HepG2 (cell line): ENCODE results near the gene ADAM15. TPM values are rescaled to one million over a fixed set of nuclear protein-coding genes. Genes with fewer than 3 reads are reported as not detected.

ENCODE experiments used
- FOSL2 ChIP-seq: sonication (generic); formaldehyde crosslinking; IDR thresholded peaks from 2 replicates; pipeline ENCODE4 v1.4.0; 2020; ENCODE audit warnings: missing genetic modification reagents
- GATAD1 ChIP-seq: IDR thresholded peaks from 2 replicates; pipeline ENCODE4 v1.6.1; 2016; ENCODE audit warnings: missing genetic modification reagents, missing compliant biosample characterization
- HNRNPLL ChIP-seq: fragments of 200-400 bp; formaldehyde crosslinking; IDR thresholded peaks from 2 replicates; pipeline ENCODE4 v1.6.1; 2017; ENCODE audit warnings: mild to moderate bottlenecking, low read depth, low read length; ENCODE audit not compliant: poor library complexity, severe bottlenecking
- IRF2 ChIP-seq: IDR thresholded peaks from 2 replicates; pipeline ENCODE4 v1.6.1; 2018; ENCODE audit warnings: missing genetic modification reagents, missing compliant biosample characterization
- KAT7 ChIP-seq: IDR thresholded peaks from 2 replicates; pipeline ENCODE4 v1.6.1; 2018; ENCODE audit warnings: borderline replicate concordance, missing compliant biosample characterization
- KDM1A ChIP-seq: IDR thresholded peaks from 2 replicates; pipeline ENCODE4 v1.6.1; 2016; ENCODE audit warnings: missing compliant biosample characterization
- KMT2B ChIP-seq: IDR thresholded peaks from 2 replicates; pipeline ENCODE4 v1.6.1; 2016; ENCODE audit warnings: missing genetic modification reagents, missing compliant biosample characterization
- MTA1 ChIP-seq: sonication (generic); formaldehyde crosslinking; IDR thresholded peaks from 2 replicates; pipeline ENCODE4 v1.4.0; 2020; ENCODE audit warnings: missing genetic modification reagents, mild to moderate bottlenecking, borderline replicate concordance
- NCOR1 ChIP-seq: fragments of 200-600 bp; sonication (generic); IDR thresholded peaks from 2 replicates; pipeline ENCODE4 v1.7.0; 2017; ENCODE audit warnings: antibody characterized with exemption, low read length, borderline replicate concordance
- NR3C1 ChIP-seq: sonication (generic); formaldehyde crosslinking; IDR thresholded peaks from 2 replicates; pipeline ENCODE4 v1.4.0; 2020; ENCODE audit warnings: missing genetic modification reagents
- PCBP2 ChIP-seq: fragments of 200-400 bp; formaldehyde crosslinking; optimal IDR thresholded peaks from 2 replicates; pipeline ENCODE3; 2018; ENCODE audit warnings: low read length, low read depth; ENCODE audit not compliant: poor library complexity, severe bottlenecking
- POGZ ChIP-seq: sonication (generic); formaldehyde crosslinking; IDR thresholded peaks from 2 replicates; pipeline ENCODE4 v1.4.0; 2020; ENCODE audit warnings: mild to moderate bottlenecking, missing genetic modification reagents
- PRMT3 ChIP-seq: sonication (generic); formaldehyde crosslinking; IDR thresholded peaks from 2 replicates; pipeline ENCODE4 v1.8.1; 2022; ENCODE audit warnings: low read depth, mild to moderate bottlenecking, moderate library complexity, missing genetic modification reagents, borderline replicate concordance
- REXO4 ChIP-seq: sonication (generic); formaldehyde crosslinking; IDR thresholded peaks from 2 replicates; pipeline ENCODE4 v1.8.0; 2022; ENCODE audit warnings: missing genetic modification reagents, mild to moderate bottlenecking, borderline replicate concordance
- RORA ChIP-seq: sonication (generic); formaldehyde crosslinking; IDR thresholded peaks from 2 replicates; pipeline ENCODE4 v1.5.0; 2020; ENCODE audit warnings: mild to moderate bottlenecking, missing genetic modification reagents, moderate library complexity
- TRIM24 ChIP-seq: sonication (generic); formaldehyde crosslinking; IDR thresholded peaks from 2 replicates; pipeline ENCODE4 v1.8.0; 2022; ENCODE audit warnings: mild to moderate bottlenecking, missing genetic modification reagents
- ZNF333 ChIP-seq: sonication (generic); formaldehyde crosslinking; IDR thresholded peaks from 2 replicates; pipeline ENCODE4 v1.4.0; 2020; ENCODE audit warnings: mild to moderate bottlenecking, missing genetic modification reagents, borderline replicate concordance
- ZNF350 ChIP-seq: sonication (generic); formaldehyde crosslinking; IDR thresholded peaks from 2 replicates; pipeline ENCODE4 v1.4.0; 2020; ENCODE audit warnings: mild to moderate bottlenecking, low read depth, missing genetic modification reagents, borderline replicate concordance
- ZNF605 ChIP-seq: sonication (generic); formaldehyde crosslinking; IDR thresholded peaks from 2 replicates; pipeline ENCODE4 v1.8.0; 2022; ENCODE audit warnings: mild to moderate bottlenecking, missing genetic modification reagents
- ZNF879 ChIP-seq: sonication (generic); formaldehyde crosslinking; IDR thresholded peaks from 2 replicates; pipeline ENCODE4 v1.8.1; 2023; ENCODE audit warnings: missing genetic modification reagents
- ZSCAN12 ChIP-seq: sonication (generic); formaldehyde crosslinking; IDR thresholded peaks from 2 replicates; pipeline ENCODE4 v1.9.0; 2021; ENCODE audit warnings: mild to moderate bottlenecking, missing genetic modification reagents
- polyA plus RNA-seq, 8 experiments: library from polyadenylated mRNA; depleted of rRNA in 3 of 8; stranded (reverse) in 7 of 8; unstranded in 1 of 8; fragments of >200 nt; fragmentation: Illumina TruSeq in 4 of 8; extraction: Trizol in 4 of 8; gene quantifications; 2 replicates each; pipeline versions ENCODE4 v1.2.1 to v1.2.3, GENCODE V29; 2011 to 2016; ENCODE audit warnings: low read depth in 4 of 8, missing spikeins in 1 of 8, mixed read lengths in 1 of 8; ENCODE audit not compliant: insufficient read depth in 1 of 8
- total RNA-seq, 5 experiments: library from RNA; depleted of rRNA; stranded (reverse); fragments of >200 nt; fragmentation: Illumina TruSeq; extraction: Trizol; gene quantifications; 2 replicates each; pipeline ENCODE4 v1.2.3, GENCODE V29; 2016; ENCODE audit warnings: low read depth in 1 of 5
- TF ChIP-seq, protein P1 (sequence below): sonication (generic); formaldehyde crosslinking; IDR thresholded peaks from 2 replicates; pipeline ENCODE4 v1.5.1; 2020; ENCODE audit warnings: missing genetic modification reagents, mild to moderate bottlenecking, borderline replicate concordance
- TF ChIP-seq, protein P2 (sequence below): IDR thresholded peaks from 2 replicates; pipeline ENCODE4 v1.6.1; 2016; ENCODE audit warnings: low read depth
- TF ChIP-seq, protein P3 (sequence below), 2 experiments: sonication (generic) in 1 of 2; formaldehyde crosslinking in 1 of 2; IDR thresholded peaks; 2 replicates each; pipeline versions ENCODE4 v1.4.0 to v1.6.1; 2018 to 2020; ENCODE audit warnings: missing genetic modification reagents in 2 of 2, borderline replicate concordance in 1 of 2, low read depth in 1 of 2, mild to moderate bottlenecking in 1 of 2, missing biosample characterization in 1 of 2

The ADAM15 gene
- total and polyA plus RNA-seq, 2 of the 13 experiments (the other 11 are each of a cell fraction or from before 2014, with no cell fraction given), result 17.9 to 25.6 TPM

DNA sequence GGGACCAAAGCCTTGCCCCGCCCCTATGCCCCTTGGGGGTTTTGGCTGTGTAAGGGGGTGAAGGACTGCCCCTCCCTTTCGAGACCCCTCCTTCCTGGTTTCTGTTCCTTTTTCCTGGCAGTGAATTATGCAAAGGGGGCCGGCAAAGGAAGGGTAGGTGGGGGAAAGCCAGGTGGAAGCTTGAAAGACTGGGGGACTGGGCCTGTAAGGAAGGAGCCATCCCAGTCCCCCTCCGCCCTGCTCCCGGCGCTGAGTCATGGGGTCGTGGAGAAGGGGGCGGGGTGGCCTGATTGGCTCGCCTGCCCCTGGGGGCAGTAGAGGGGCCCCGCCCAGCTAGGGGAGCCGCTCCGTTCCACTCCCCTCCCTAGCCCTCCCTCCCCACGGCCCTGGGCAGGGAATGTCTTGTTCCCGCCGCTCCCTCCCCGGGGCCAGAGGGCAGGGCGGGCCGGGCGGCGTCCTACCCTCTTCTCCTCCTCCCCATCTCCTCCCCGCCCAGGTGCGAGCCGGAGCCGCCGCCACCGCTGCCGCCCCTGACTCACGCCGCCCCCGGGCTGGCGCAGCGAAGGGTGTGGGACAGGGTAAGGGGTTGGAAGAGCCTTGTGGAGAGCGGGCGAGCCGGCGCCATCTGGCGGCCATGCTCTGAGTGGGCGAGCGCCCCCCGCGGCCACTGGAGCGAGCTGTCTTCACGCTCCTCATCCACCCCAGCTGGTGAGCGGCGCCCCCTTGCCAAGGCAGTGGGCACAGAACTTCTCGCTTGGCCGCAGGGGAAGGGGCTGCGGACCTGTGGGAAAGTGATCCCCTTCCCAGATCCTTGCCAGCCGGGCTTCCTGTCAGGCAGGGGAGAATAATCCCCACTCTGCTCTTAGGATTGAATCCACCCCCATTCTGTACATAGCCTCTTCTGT, 33.8 kb upstream of the ADAM15 start (continued):
- TF ChIP-seq IRF2 (CRISPR knock-in tag), result peak; percentile 94
- TF ChIP-seq KDM1A, result 0 out of 2 replicates have a peak, but pooled peaks have one; percentile 15
- TF ChIP-seq PRMT3 (CRISPR knock-in tag), result peak; percentile 57; the same call in 1 of the 2 replicates
- TF ChIP-seq NR3C1 (CRISPR knock-in tag), result no peak
- peak; percentile 84; the same call in 1 of the 2 replicates for TF ChIP-seq ZNF333 (CRISPR knock-in tag)
- TF ChIP-seq GATAD1 (CRISPR knock-in tag), result peak; percentile 71
- peak; percentile 79 for TF ChIP-seq ZNF605 (CRISPR knock-in tag)
- no peak for TF ChIP-seq ZNF879
- TF ChIP-seq REXO4, result no peak
- TF ChIP-seq HNRNPLL, result peak; percentile 62
- TF ChIP-seq ZSCAN12 (CRISPR knock-in tag), result no peak
- peak; percentile 97; the same call in 1 of the 2 replicates for TF ChIP-seq KAT7 (CRISPR knock-in tag)
- TF ChIP-seq, protein P1, sequence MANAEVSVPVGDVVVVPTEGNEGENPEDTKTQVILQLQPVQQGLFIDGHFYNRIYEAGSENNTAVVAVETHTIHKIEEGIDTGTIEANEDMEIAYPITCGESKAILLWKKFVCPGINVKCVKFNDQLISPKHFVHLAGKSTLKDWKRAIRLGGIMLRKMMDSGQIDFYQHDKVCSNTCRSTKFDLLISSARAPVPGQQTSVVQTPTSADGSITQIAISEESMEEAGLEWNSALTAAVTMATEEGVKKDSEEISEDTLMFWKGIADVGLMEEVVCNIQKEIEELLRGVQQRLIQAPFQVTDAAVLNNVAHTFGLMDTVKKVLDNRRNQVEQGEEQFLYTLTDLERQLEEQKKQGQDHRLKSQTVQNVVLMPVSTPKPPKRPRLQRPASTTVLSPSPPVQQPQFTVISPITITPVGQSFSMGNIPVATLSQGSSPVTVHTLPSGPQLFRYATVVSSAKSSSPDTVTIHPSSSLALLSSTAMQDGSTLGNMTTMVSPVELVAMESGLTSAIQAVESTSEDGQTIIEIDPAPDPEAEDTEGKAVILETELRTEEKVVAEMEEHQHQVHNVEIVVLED, result peak; percentile 64
- no peak for TF ChIP-seq RORA
- peak; percentile 96; the same call in 1 of the 2 replicates for TF ChIP-seq MTA1 (CRISPR knock-in tag)
- TF ChIP-seq FOSL2 (CRISPR knock-in tag), result peak; percentile 83
- TF ChIP-seq ZNF350 (CRISPR knock-in tag), result peak; percentile 96
- TF ChIP-seq KMT2B, result peak; percentile 62; the same call in 1 of the 2 replicates
- TF ChIP-seq TRIM24 (CRISPR knock-in tag), result no peak
- TF ChIP-seq, protein P2, sequence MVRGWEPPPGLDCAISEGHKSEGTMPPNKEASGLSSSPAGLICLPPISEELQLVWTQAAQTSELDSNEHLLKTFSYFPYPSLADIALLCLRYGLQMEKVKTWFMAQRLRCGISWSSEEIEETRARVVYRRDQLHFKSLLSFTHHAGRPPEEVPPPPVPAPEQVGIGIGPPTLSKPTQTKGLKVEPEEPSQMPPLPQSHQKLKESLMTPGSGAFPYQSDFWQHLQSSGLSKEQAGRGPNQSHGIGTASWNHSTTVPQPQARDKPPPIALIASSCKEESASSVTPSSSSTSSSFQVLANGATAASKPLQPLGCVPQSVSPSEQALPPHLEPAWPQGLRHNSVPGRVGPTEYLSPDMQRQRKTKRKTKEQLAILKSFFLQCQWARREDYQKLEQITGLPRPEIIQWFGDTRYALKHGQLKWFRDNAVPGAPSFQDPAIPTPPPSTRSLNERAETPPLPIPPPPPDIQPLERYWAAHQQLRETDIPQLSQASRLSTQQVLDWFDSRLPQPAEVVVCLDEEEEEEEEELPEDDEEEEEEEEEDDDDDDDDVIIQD (CRISPR knock-in tag), result no peak
- no peak for TF ChIP-seq NCOR1
- TF ChIP-seq, protein P3, sequence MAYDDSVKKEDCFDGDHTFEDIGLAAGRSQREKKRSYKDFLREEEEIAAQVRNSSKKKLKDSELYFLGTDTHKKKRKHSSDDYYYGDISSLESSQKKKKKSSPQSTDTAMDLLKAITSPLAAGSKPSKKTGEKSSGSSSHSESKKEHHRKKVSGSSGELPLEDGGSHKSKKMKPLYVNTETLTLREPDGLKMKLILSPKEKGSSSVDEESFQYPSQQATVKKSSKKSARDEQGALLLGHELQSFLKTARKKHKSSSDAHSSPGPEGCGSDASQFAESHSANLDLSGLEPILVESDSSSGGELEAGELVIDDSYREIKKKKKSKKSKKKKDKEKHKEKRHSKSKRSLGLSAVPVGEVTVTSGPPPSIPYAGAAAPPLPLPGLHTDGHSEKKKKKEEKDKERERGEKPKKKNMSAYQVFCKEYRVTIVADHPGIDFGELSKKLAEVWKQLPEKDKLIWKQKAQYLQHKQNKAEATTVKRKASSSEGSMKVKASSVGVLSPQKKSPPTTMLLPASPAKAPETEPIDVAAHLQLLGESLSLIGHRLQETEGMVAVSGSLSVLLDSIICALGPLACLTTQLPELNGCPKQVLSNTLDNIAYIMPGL (CRISPR knock-in tag; IDR thresholded peaks at IDR 0.05; ENCODE audit: borderline replicate concordance in 1 of 2, low read depth in 1 of 2), result peak; percentile 99
- no peak for TF ChIP-seq PCBP2
- TF ChIP-seq POGZ (CRISPR knock-in tag), result peak; percentile 69
